Measurements from ENCODE around the gene COQ9.
"Not testable (repeated sequence)": the region's sequence is repeated elsewhere in the genome, so short reads cannot be mapped to it uniquely, and the experiment has no call there.

COQ9 gene

GRCh38 chr16:57435838-57436237, 11.4 kb upstream of the COQ9 start:
- DNase-seq (ENCODE audit: low read depth): no peak
- no peak overlapping the region for H3K4me3 ChIP-seq (ENCODE audit: low read depth, low read length)
- no peak for TF ChIP-seq CTCF (IDR thresholded peaks at IDR 0.05; ENCODE audit: insufficient read depth, low read depth, low read length, missing control alignments)

GRCh38 chr16:57439947-57440346, 7.3 kb upstream of the COQ9 start:
- DNase-seq (ENCODE audit: low read depth); H3K4me3 ChIP-seq (ENCODE audit: low read depth, low read length): not testable (repeated sequence)

GRCh38 chr16:57440551-57440950, 6.7 kb upstream of the COQ9 start:
- H3K4me3 ChIP-seq (ENCODE audit: low read depth, low read length): not testable (repeated sequence)

GRCh38 chr16:57444711-57445110, 2.6 kb upstream of the COQ9 start:
- H3K4me3 ChIP-seq (ENCODE audit: low read depth, low read length): no peak overlapping the region
- no peak for DNase-seq (ENCODE audit: low read depth)
- TF ChIP-seq CTCF (IDR thresholded peaks at IDR 0.05; ENCODE audit: insufficient read depth, low read depth, low read length, missing control alignments): no peak

More at GRCh38 chr16:57440551-57440950, 6.7 kb upstream of the COQ9 start:
- DNase-seq (ENCODE audit: low read depth): not testable (repeated sequence)

GRCh38 chr16:57445510-57445909, 1.8 kb upstream of the COQ9 start:
- no peak for DNase-seq (ENCODE audit: low read depth)
- no peak overlapping the region for H3K4me3 ChIP-seq (ENCODE audit: low read depth, low read length)
- no peak for TF ChIP-seq CTCF (IDR thresholded peaks at IDR 0.05; ENCODE audit: insufficient read depth, low read depth, low read length, missing control alignments)

- no peak for TF ChIP-seq CTCF (IDR thresholded peaks at IDR 0.05; ENCODE audit: insufficient read depth, low read depth, low read length, missing control alignments)
- peak; percentile 69 for DNase-seq (ENCODE audit: low read depth)
- peak overlapping the region; percentile 85 for H3K4me3 ChIP-seq (ENCODE audit: low read depth, low read length)
Observed at GRCh38 chr16:57446531-57447185, 621 bp upstream of the COQ9 start.

GRCh38 chr16:57452021-57452420, 4.7 kb downstream of the COQ9 start:
- no peak for TF ChIP-seq CTCF (IDR thresholded peaks at IDR 0.05; ENCODE audit: insufficient read depth, low read depth, low read length, missing control alignments)
- DNase-seq (ENCODE audit: low read depth): no peak
- no peak overlapping the region for H3K4me3 ChIP-seq (ENCODE audit: low read depth, low read length)

GRCh38 chr16:57462209-57462977, 15.1 kb downstream of the COQ9 start, which contains the start of gene POLR2C:
POLR2C (plus strand) TSS chr16:57462679; CDS start chr16:57462725, 46 bp downstream.
- peak within 1 kb of the TSS; percentile 75 for H3K4me3 ChIP-seq (ENCODE audit: low read depth, low read length)
- peak; percentile 94 for DNase-seq (ENCODE audit: low read depth)
- peak; percentile 97 for TF ChIP-seq CTCF (IDR thresholded peaks at IDR 0.05; ENCODE audit: insufficient read depth, low read depth, low read length, missing control alignments)
